Activated T-helper 9 cell treated with anti-CD3 and anti-CD28 coated beads, Interleukin-2, amount 50 U/mL, for 16 hours (primary cell): ENCODE results near the gene SMAD3.
A peak's percentile ranks its signal among the peaks of the same experiment; 100 is the strongest.
"Not testable (repeated sequence)": the region's sequence is repeated elsewhere in the genome, so short reads cannot be mapped to it uniquely, and the experiment has no call there.

Source experiments
- DNase-seq: peaks from one replicate; pipeline ENCODE4 v3.0.0-alpha.2; 2020; ENCODE audit warnings: low read depth

The SMAD3 gene

GRCh38 chr15:67145312-67145610 lies 79.9 kb downstream of the SMAD3 start:
- no peak for DNase-seq

- no peak for DNase-seq
Measured at GRCh38 chr15:67145710-67146109, 80.3 kb downstream of the SMAD3 start.

- no peak for DNase-seq
Measured at GRCh38 chr15:67146234-67146633, 80.8 kb downstream of the SMAD3 start.

GRCh38 chr15:67146875-67147381 lies 81.5 kb downstream of the SMAD3 start:
- no peak for DNase-seq

- DNase-seq, result no peak
Measured at GRCh38 chr15:67147396-67147949, 82.1 kb downstream of the SMAD3 start.

- no peak for DNase-seq
Measured at GRCh38 chr15:67148196-67148701, 82.8 kb downstream of the SMAD3 start.

GRCh38 chr15:67149068-67149772 lies 83.8 kb downstream of the SMAD3 start:
- no peak for DNase-seq

GRCh38 chr15:67149773-67150022 lies 84.3 kb downstream of the SMAD3 start:
- no peak for DNase-seq

- peak; percentile 43 for DNase-seq
Measured at GRCh38 chr15:67150023-67150860, 84.8 kb downstream of the SMAD3 start.

- DNase-seq, result no peak
Measured at GRCh38 chr15:67152429-67152828, 87.0 kb downstream of the SMAD3 start.

- DNase-seq, result not testable (repeated sequence)
Measured at GRCh38 chr15:67153044-67153443, 87.6 kb downstream of the SMAD3 start.

- DNase-seq, result no peak
Measured at GRCh38 chr15:67154249-67154648, 88.8 kb downstream of the SMAD3 start.

GRCh38 chr15:67156426-67156825 lies 91.0 kb downstream of the SMAD3 start:
- DNase-seq, result no peak

GRCh38 chr15:67156834-67157233 lies 91.4 kb downstream of the SMAD3 start:
- DNase-seq, result no peak

- DNase-seq, result no peak
Measured at GRCh38 chr15:67157521-67158252, 92.3 kb downstream of the SMAD3 start.

GRCh38 chr15:67158367-67158766 lies 93.0 kb downstream of the SMAD3 start:
- no peak for DNase-seq

- no peak for DNase-seq
Measured at GRCh38 chr15:67161412-67161811, 96.0 kb downstream of the SMAD3 start.

GRCh38 chr15:67161881-67162280 lies 96.5 kb downstream of the SMAD3 start:
- no peak for DNase-seq

- DNase-seq, result no peak
Measured at GRCh38 chr15:67163180-67163579, 97.8 kb downstream of the SMAD3 start.

- no peak for DNase-seq
Measured at GRCh38 chr15:67164401-67164791, 99.0 kb downstream of the SMAD3 start.

- DNase-seq, result no peak
Measured at GRCh38 chr15:67164811-67165253, 99.4 kb downstream of the SMAD3 start.
